ENCODE measurements around the gene TMEM175.

TMEM175 gene

DNA sequence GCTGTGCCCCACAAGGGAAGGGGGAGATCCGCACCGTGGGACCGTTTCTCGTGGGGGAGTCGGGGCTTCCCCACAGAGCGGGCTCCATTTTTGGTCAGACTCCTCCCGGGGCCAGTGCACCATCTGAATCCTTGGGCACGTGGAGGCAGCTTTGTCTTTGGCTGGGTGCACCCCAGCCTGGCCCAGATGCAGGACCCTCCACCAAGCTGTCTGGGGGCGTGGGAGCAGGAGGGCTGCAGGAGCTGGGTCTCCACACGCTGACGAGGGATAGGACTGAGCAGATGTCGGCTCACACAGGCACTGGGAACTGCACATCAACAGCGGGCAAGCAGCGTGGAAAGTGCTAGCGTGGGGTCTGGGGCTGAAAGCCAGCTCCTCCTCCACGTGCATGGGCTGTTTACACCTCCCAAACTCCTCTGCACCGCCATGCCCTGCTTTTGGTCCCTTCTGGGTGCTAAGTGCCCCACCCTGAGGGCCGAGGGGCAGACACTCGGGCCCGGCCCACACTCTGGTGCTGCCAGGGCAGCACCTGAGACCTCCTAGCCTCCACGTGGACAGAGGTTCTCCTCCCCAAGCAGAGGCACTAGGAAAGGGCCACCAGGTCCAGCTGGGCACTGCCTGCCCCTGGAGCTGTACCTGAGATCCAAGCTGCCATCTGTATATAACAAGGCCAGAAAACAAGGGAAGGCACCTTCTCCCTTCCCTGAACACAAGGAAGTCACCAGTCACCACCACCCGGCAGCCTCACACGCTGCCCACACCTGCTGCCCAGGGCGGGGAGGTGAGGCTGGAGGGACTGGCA lies 27.3 kb downstream of the TMEM175 start:
- DNase-seq, result no peak

GRCh38 chr4:960140-960635 lies 27.9 kb downstream of the TMEM175 start:
- no peak for DNase-seq

- DNase-seq, result no peak
Measured at GRCh38 chr4:960636-961350, 28.5 kb downstream of the TMEM175 start.

GRCh38 chr4:961351-962230 lies 29.3 kb downstream of the TMEM175 start:
- peak in 1 of 14 donors; percentile 85 for DNase-seq

GRCh38 chr4:962231-963208 lies 30.3 kb downstream of the TMEM175 start:
- no peak for DNase-seq

DNA sequence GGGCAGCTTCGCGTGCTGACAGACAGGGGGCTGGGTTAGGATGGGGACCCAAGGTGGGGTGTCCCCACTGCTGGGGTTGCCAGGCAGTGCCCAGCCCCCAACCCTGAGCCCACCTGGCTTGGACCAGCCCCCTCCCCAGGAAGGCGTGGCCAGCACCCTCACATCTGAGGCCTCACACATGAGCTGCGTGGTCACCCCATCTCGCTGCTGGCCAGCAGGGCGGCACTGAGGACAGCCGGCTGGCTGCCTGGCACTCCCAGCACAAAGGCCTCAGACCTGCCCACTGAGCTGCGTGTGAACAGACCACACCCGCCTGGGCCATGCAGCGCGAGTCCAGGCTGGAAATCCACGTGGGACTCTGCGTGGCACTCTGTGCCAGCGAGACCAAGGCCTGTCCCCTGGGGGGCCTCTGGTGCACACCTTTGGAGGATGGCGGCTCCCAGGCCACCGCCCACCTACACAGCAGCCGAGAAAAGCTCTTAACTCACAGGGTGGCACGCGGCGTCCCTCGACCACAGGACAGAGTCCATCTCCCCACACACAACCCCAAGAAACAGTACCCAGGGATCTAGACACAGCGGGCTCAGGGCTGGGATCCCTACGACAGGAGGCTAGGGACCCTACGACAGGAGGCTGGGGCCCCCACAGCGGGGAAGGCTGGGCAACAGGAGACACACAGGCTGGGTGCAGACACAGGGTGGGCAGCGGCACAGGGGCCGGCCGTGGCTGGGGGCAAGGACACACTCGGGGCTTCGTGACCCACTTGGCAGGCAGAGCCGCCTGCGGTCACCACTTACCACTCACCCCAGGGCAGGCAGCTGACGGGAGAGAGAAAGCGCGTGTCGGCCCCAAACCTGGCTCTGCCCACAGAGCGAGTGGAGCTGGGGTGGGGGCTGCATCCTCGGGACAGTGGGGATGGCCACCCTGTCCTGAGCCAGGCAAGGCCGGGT lies 31.3 kb downstream of the TMEM175 start:
- DNase-seq, result no peak

DNA sequence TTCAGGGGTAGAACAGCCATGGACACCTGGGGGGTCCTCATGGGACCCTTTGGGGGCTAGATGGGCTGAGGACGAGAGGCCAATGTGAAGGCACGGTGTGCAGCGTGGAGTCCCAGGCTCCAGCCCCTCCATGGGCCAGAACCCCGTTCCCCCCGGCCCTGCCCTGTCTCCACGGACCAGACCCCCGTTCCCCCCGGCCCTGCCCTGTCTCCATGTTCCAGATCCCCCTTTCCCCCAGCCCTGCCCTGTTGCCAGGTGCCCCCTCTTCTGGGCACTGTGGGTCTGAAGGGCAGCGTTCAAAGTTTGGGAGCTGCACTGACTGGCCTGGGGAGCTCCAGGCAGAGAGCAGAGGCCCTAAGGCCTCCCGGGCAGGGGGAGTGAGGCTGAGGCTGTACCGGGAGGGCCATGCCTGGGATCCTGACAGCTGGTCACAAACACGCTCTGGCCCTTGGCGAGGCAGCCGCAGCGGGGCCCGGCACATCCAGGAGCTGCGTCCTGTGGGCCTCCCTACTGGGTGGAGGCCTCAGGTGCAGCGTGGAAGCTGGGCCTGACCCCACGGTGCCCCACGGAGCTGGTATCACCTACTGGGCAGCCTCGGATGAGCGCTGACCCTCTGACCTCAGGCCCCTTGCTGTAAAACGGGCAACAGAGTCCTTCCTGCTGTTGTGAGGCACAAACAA lies 32.2 kb downstream of the TMEM175 start:
- DNase-seq, result no peak

DNA sequence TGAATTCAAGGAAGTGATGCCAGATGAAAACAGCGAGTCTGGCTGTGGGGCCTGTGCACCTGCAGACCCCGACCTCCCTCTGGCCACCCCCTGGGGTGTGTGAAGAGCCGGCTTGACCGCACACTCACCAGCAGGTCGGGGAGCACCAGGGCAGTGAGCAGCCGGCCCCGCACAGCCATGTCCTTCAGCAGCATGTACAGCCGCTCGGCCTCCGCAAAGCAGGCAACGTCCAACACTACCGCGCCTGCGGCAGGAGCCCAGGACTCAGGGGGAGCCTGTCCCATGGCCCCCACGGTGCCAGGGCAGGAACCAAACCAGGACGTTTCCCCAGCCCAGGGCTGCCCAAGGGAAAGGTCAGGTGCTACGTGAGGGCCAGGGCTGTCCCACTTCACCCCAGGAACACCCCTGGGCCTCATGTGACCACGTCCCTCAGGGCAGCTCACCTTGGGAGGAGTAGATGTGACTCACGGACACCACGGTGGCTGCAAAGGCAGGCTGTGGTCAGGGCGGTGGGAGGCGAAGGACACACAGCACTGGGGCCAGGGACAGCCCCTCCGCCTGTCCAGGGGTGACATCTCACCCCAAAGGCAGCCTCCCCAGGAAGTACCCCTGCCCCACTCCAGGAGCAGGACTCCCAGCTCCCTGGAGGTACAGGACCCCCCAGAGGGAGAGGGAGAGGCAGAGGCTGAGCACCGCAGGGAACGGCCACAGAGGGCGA lies 32.9 kb downstream of the TMEM175 start:
- DNase-seq, result no peak

DNA sequence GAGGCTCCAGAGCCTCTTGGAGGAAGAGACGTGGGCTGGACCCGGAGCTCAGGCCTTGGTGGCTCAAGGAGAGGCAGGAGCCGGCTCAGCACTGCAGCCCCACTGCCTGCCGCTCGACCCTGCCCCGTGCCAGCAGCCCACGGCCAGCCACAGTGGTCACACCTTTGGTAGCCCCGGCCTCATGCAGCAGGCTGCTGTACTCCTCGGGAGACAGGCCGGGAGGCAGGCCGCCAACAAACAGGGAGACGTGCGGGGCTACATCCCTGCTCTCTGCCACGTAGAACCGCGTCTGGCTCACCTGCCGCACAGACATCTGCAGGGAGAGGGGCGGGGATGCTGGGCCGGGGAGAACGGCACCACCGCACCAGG lies 33.5 kb downstream of the TMEM175 start:
- no peak for DNase-seq

GRCh38 chr4:966266-967112 lies 34.2 kb downstream of the TMEM175 start:
- no peak for DNase-seq

- no peak for DNase-seq
Measured at GRCh38 chr4:967113-968104, 35.1 kb downstream of the TMEM175 start.

- DNase-seq, result no peak
Measured at GRCh38 chr4:968221-968620, 36.0 kb downstream of the TMEM175 start.

- no peak for DNase-seq
Measured at GRCh38 chr4:968621-969394, 36.5 kb downstream of the TMEM175 start.

DNA sequence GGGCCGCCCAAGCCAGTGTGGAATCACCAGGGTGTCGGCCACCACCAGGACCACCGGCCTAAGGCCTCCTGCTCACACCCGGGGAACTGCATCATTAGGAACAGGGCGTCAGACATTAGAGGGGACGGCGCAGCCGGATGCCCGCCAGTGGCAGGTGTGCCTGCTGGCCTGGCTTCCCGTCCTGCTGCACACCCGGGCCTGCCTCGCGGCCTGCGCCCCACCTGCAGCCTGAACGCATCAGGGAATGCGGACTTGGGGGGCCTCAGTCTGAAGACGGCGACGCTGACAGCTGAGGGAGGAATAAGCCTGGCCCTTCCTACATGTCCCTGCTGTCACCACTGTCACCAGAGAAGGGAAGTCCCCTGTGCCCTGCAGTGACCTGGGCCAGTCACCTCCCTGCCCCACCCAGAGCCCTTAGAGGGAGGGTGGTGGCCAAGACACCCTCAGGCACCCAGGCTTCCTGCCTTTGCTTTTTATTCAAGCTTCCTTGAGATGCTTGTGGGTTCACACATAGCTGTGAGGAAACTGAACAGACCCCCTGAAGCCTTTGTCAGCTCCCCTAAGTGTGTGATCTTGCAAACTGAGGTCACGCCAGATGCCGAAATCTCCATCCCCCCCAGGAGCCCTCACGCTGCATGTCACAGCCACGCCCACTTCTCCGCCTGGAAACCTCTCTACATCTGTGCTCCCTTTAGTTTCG lies 37.9 kb downstream of the TMEM175 start:
- no peak for DNase-seq

DNA sequence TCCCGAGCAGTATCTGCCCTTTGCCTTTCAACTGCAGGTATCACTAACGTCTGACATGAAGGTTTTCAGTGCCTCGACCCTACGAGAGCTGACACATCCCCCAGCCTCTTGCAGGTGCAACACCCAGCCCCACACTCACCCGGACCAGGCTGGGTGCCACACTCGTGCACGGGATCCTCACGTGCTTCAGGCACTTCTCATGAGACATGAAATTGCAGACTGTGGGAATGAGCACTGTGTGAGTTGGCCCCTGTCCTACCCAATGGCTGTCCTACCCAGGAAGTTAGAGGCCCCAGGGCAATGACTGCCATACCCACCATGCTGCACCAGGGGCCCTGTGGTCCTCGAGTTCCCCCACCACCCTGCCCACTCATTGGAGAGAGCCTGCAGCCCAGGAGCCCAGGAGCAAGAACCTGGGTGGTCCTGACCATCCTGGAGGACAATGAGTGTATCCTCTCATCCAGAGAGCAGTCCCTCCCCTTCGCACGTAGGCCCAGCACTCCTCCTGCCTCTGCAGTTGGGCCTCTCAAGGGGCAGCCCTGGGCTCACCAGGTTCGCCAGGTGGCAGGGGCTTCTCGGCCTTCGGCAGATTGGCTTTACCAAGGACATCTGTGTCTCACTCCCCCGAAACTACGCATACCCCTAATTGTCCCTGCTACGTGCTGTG lies 38.7 kb downstream of the TMEM175 start:
- no peak for DNase-seq

All from C1 segment of cervical spinal cord (tissue), 14 donors.